DMS79 (cell line): ENCODE measurements around the gene INO80C.

Source experiments
- DNase-seq: peaks from one replicate; lab custom pipeline; 2025; lab: John Stamatoyannopoulos, UW

INO80C gene, protein sequence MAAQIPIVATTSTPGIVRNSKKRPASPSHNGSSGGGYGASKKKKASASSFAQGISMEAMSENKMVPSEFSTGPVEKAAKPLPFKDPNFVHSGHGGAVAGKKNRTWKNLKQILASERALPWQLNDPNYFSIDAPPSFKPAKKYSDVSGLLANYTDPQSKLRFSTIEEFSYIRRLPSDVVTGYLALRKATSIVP

DNA sequence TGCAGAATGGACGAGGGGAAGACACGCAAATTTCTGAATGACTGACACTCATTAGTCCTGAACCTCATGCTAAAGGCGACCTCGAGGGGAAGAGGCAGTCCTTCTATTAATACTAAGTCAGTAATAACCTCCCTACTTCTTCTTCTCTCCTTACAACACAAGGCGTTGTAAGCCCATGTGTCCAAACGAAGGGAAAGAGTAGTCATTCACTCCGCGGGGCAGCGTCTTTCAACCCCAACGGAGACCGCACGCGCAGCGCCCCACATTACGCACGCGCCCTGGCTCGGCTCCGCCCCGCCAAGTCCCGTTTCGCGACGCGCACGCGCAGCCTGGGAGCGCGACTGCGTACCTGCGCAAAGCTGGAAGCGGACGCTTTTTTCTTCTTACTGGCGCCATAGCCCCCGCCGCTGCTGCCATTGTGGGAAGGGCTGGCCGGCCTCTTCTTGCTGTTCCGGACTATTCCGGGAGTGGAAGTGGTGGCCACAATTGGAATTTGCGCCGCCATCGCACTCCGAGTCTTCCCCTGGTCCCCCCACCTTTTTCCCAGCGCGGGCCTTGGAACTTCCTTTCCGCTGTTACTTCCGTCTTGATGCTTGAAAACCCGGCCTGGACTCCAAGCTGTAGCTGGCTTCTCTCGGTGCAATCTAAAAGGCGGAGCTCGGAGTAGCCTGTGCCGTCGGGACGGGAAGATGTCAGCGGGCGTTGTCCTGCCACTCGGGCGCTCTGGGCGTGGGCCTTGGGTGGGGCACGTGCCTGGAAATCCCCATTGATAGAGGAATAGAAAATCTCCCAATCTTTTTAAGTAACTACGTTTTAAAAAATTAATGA lies at the start of gene INO80C:
TSS of gene INO80C (minus strand) at position 591 of the 828 bp plus-strand sequence. CDS start at position 505, 86 bp downstream.
- DNase-seq: peak; percentile 90

DNA sequence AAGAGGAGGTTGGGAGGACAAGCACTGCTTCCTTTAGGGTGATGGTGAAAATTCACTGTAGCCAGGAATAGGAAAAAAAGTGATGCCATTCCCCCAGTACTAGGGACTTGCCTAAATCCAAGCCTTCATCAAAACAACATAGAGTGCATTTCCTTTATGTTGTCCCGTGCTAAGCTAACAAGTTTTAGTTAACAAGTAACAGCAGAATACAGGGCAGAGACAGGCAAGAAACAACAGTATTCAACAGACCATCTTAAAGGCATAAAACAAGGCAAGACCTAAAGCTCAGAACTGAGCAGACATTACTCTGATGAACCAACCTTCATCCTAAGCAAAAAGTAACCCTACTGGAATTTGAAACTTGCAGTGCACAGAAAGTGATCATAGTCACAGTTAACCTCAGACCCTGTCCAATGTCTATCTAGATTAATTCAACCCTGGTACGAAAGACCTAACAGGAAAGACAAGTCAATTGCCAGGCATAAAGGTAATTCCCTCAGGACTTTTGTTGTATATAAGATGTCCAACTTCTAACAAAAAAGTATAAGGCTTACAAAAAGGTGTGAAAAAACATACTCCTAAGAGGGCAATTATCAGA lies 49.3 kb upstream of the INO80C start:
- DNase-seq: no peak

DNA sequence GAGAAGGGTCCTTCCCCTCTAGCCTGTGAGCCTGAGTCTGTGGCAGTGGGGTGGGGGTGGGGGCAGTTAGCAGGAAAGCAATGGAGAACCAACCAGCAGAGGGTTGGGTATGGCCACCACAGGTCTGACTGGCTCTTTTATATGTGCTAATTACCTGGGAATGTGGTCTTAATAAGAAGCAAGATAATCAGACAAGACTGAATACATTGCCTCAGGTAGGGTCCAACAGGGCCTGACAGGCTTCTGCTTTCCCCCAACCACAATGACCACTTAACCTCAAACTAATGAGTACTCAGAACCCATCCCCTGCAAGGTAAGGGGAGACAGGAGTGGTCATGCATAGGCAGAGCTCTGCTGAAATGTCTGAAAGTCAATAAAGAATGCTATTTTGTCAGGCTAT lies 44.6 kb upstream of the INO80C start:
- no peak for DNase-seq

DNA sequence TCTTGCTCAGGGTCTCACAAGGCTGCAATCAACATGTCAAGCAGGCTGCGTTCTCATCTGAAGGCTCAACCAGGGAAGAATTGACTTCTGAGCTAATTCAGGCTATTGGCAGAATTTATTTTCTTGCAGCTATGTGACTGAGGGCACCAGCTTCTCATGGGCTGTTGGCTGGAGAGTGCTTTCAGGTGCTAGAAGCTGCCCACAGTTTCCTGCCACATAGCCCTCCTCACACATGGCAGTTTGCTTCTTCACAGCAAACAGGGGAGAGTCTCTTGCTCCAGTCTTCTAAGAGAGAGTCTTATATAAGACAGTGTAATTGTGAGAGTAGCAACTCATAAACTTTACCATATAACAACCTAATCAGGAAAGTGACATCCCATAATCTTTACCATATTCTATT lies 37.5 kb upstream of the INO80C start:
- no peak for DNase-seq

DNA sequence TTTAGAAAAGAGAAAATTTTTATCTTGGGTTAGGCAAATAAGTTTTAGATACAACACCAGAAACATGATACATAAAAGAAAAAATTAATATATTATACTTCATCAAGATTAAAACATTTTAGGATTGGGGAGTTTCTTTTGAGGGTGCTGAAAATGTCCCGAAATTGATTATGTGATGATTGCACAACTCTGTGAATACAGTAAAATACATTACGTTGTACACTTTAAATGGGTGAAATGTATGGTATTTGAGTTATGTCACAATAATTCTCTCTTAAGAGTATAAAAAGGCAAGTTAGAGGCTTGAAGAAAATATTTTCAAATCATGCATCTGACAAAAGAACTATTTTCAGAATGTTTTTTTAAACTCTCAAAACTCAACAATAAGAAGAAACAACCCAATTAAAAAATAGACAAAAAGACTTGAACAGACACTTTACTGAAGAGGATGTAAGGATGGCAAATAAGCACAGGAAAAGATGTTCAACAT lies 36.2 kb upstream of the INO80C start:
- DNase-seq: no peak

DNA sequence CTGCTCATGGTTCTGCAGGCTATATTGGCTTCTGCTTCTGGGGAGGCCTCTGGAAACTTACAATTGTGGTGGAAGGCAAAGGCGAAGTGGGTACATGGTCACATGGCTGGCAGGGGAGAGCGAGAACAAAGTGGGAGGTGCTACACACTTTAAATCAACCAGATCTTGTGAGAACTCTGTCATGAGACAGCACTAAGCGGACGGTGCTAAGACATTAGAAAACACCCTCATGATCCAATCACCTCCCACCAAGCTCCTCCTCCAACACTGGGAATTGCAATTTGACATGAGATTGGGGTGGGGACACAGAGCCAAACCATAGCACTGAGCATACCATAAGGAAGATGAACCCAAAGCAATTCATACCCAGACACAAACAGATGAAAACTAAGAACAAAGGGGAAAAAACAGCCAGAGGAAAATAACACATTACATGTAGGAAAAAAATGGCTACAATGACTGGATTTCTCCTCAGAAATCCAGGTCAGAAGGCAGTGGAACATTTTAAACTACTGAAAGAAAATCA lies 31.1 kb upstream of the INO80C start:
- no peak for DNase-seq

DNA sequence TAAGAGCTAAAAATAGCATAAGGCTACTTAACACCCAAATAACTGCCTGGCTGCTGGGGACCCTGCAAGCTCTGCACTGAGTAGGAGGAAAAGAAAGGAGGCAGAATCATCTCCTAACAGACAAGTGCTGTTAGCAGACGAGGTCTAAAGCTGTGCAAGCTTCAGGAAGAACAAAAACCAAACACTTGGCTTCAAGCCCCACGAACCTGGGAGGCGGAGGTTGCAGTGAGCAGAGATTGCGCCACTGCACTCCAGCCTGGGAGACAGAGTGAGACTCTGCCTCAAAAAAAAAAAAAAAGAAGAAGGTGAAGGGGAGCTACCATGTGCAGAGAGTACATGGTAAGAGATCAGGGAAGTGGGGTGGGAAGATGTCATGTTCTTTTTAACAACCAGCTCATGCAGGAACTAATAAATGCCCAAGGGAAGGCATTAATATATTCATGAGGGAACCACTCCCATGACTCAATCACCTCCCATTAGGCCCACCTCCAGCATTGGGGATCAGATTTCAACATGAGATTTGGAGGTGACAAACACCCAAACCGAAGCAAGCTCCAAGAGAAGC lies 28.8 kb upstream of the INO80C start:
- peak; percentile 3 for DNase-seq

DNA sequence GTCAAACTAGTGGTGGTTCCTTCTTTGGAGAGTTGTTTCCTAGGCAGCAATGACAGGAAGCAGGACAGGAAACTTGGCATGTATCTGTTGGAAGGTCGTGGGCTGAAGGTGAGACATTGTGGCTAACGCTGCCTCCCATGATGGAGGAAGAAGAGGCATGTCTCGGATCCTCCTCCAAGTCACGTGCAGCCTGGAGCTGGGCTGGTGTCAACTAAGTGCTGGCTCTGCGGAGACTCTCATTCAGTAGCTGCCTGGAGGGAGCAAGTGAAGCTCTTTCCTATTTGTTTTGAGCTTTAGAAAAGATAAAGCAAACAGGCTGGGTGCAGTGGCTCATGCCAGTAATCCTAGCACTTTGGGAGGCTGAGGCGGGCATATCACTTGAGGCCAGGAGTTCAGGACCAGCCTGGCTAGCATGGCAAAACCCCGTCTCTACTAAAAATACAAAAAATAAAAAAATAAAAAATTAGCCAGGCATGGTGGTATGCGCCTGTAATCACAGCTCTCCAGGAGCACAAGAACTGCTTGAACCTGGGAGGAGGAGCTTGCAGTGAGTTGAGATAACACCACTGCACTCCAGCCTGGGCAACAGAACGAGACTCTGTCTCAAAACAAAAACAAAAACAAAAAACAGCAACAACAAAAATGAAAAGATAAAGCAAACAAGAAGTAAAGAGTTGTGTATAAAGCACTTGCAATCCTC lies 28.2 kb upstream of the INO80C start:
- DNase-seq: no peak

DNA sequence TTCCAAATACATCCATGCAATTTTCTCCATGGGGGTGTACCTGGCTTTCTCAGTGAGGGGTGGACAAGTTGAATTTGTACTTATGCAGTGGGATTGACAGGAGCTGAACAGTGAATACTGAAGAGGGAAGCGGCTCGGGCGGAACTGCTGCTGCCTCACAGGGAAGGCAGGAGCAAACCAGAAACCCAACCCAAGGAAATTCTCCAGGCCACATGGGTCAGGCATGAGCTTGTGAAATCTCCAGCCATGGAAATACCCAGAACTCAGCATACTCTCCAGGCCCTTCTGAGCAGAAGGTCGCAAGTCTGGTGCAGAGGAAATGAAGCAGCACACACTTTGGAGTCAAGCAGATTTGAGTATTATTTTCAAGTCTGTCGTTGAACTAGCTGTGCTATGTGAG lies 26.5 kb upstream of the INO80C start:
- DNase-seq: no peak

DNA sequence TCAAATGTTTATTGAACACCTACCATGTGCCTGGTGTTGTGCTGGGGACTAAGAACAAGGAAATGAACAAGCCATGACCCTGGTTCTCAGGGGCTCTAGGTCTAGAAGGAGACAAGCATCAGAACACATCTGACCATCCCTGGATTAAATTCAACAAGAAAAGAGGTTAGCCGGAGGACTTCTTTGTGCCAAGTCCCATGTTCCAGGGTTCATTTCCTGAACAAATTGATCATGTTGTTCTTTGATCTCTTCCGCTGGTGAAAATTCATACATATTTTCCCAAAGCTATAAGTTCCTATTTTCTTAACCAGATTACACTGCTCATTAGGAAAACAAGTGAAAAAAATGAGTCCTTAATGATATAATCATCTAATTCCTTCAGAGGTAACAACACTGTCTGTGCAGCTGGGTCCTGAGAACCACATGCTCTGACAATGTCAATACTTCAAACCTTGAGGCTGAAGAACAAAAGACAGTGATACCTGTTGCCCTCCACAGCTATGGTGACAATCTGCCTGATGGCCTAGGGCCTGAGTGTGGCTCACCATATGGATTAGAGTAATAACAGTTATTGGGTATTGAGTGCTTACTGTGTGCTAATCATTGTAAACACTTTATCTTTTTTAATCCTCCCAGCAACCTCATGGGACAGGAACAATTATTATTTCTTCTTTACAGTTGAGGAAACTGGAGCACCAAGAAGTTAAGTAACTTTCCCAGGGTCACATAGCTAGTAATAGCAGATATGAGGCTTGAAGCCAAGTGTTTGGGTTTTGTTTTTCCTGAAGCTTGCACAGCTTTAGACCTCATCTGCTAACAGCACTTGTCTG lies 24.6 kb upstream of the INO80C start:
- DNase-seq: no peak

DNA sequence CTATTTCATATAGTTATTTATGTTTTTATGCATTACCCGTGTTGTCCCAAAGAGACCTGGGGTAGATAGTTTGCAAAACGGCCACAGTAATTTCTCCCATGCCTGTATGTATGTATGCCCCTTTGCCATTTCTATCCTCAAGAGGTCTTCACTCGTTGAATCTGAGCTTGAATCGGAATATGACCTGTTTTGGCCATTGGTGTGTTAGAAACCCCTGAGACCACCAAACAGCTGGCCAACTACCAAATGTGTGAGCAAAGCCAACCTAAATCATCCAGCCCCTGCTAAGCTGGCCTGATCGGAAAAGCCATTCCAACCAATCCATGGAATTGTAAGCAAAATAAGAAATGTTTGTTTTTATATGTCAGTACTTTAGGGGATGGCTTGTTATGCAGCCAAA lies 23.4 kb upstream of the INO80C start:
- DNase-seq: no peak

DNA sequence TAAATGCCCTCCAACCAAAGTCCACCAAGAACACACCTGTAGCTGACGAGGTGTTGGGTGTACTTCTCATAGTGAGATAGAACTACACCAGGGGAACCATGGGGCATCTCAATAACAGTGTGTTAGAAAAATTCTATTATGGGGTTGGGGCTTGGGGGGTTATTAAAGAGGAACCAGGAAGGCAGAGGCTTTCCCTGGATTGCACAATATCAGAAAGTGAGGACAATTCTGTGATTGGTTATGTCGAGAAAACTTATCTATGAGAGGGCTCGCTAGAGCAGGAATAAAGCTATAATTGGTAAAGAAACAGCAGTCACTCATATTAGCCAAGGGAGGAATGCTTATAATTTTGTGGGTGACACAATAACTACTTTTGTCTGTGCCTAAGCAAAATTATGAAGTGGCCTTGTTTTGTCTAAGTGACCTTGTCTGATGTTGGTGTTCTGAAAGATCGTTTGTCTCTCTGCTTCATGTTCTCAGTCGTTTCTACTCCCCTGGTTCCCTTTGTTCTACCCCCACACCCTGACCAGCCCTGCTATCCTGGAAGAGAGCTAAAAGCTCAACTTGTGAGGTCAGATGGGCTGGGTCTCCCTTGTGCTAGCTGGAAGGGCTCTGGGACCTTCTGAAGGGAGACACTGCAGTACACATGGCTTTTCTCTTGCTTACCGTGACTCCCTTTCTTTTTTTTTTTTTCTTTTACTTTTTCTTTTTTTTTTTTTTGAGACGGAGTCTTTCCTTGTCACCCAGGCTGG lies 21.6 kb upstream of the INO80C start:
- DNase-seq: no peak

DNA sequence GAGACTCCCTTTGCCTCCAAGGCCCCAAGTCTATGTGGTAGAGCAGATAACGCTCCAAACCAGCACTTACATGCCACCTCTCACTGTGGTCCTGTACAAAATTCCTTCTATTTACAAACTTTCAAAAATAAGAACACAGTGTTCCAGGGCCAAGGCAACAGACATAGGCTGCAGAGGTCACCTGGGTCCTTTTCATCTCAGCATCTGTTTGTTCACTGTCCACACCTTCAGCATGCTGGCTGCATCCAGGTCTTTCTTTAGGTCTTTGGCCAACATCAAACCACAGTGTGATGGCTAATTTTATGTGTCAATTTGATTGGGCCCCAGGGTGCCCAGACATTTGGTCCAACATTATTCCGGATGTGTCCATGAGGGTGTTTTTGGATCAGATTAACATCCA lies 20.0 kb upstream of the INO80C start:
- DNase-seq: no peak

DNA sequence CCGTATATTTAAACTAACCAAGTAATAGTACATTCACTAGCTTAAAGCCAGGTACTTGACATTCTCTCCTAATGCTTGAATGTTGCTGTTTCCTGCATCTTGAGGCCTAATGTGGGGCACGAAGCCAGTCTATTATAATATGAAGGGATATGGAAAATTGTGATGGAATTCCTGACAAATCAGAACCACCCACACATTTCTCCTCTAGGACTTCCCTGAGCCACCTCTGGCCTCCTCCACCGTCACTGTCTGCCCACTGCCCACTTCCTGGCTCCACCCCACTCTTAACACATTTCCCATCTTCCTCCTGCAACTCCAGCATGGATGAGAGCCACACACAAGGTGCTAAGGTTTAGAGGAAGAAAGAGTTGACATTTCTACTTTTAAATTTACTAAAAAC lies 19.0 kb upstream of the INO80C start:
- no peak for DNase-seq

DNA sequence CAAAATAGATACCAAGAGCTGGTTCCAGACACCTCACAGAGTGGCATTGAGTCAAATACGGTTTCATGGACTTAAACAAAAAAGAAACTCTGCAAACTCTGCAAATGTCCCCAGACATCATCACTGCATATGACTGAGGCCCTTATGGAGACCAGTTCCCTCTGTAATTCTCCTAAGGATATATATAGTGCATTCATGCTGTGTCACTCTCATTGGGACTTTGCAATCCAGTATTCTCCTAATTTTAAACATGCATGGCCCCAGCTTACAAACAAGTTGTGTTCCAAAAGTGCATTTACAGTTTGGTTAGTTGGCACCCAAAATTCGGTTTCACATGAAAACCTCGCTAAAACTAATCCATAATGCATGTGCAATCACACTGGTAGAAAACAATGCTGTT lies 18.6 kb upstream of the INO80C start:
- no peak for DNase-seq

DNA sequence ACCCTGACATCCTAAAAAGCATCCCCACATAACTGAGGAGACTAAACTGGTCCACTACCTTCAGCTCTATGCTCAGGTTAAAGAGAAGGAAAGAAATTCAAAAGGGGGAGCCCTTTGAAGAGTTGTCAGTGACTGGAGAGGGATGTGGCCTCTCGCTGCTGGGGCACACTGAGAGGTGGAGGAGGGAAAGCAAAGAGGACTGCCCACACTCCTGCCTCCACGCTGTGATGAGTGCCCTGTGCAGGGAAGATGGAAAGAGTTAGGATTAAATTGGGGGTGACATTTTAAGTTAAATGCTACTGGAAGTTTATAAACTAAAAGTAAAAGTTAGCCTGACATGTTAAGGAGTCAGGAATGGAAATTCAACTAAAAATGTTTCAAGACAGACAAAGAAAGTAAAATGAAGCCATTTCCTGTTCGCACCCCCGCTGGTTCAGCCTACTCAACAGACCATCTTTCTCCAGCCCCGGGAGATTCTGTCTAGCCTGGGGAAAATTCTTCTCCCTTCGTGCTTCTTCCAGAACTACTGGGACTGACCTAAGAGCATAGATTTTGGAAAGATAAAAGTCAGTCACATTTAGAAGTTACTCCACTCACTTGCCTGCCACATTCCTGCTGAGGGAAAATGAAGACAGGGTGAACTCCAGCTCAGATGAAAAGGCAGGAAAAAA lies 17.8 kb upstream of the INO80C start:
- no peak for DNase-seq

DNA sequence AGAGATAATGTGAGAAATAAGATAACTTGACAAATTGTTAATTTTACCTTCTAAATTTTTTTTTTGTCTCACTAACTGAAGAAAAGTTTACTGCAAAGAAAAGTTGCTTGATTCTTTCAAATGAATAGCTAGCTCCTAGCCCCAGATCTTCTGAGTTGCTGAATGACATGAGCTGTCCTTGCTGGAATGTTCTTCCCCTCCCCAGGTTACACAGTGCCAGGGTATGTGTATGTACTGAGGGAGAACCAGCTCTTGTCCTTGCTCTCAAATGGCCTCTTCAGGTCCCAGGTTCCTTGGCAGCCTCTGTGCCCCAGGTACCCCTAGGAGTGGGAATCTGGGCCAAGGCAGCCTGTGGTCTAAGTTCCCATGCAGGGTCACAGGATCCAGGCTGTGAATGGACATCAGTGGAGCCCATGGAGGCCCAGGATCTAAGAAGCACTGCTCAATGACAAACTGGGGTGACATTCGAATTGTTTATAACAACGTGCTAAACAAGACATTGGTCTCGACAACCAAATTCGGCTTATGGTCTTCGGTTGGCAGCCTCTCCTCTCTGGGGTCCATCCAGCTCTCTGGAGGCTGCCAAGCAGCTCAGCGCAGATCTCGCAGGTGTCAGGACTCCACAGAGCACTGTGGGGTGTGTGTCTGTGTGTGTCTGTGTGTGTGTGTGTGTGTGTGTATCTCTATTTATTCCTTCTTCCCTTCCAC lies 17.1 kb upstream of the INO80C start:
- no peak for DNase-seq

DNA sequence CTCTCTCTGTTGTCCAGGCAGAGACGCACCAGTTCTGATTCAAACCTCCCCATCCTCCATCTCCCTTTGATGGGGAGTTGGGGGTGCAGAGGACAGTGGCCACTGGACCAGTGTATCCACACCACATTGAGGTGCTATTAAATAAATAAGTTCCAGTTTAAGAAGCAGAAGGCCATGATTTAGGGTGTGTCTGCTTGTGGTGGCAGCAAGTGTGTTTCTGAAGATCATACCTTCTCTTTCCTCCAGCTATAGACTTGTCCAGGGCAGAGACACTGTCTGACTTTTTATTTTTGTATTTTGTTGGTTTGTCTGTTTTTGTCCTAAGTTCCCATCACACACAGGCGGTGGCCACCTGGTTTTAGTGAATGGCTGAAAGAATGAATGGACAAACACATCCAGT lies 16.5 kb upstream of the INO80C start:
- no peak for DNase-seq
